HG03378 (cell line): Measurements from ENCODE around the gene LPCAT2.

ENCODE experiments used
- ATAC-seq: cut with Tn5 transposase; IDR thresholded peaks from one replicate; pipeline ENCODE4 v1.9.1; 2021; ENCODE audit warnings: mild to moderate bottlenecking, moderate library complexity; ENCODE audit not compliant: unreplicated experiment

Gene LPCAT2

GRCh38 chr16:55501549-55502322, 7.1 kb upstream of the LPCAT2 start:
- no peak for ATAC-seq

DNA sequence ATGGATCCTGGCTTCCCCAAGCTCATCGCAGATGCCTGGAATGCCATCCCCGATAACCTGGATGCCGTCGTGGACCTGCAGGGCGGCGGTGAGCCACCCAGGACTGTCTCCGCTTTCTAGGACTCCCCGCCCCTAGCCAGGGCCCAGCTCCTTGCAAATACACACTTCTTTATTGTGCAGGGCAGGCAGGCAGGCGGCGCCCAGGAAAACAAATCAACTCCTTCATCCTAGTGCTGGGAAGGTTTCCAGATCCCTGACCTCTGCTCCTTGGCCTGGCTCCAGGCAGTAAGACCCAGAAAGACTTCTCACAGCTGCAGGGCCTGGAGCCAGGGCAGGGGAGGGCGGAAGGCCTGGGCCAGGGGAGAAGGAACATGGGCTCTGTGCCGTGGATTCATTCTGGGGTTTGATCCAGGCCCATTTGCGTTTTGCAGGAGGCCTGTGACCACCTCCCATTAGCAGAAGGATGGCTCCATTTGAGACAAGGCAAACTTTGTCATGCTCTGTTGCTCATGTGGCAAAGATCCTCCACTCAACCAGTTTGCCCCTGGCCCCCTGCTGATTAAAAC, 6.0 kb upstream of the LPCAT2 start:
- ATAC-seq, result no peak

DNA sequence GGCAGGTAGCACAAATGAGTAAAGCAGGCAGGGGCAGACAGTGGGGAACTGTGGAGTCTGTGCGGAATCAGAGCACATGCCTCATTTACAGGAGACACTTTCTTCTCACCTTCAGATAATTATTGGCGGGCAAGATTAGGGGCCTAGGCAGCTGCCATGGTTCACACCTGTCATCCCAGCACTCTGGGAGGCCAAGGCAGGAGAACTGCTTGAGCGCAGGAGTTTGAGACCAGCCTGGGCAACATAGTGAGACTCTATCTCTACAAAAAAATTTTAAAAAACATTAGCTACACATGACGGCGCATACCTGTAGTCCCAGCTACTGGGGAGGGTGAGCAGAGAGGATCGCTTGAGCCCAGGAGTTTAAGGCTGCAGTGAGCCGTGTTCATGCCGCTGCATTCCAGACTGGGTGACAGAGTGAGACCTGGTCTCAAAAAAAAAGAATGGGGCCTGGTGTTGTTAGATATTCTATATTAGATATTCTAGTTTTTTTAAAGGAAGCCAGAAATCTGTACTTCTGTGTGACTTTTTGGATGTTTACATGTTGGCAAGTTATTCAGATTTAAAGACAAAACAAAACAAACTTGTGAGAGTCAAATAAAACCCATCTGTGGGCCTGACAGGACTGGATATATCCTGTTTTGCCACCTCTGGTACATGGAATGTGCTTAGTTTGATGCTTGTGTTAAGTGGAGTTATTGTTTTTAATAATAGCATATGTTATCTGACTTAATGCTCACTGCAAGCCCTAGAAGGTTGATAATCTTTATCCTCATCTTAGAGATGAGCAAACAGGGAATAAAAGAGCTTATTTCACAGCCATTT, 4.9 kb upstream of the LPCAT2 start:
- ATAC-seq, result no peak

DNA sequence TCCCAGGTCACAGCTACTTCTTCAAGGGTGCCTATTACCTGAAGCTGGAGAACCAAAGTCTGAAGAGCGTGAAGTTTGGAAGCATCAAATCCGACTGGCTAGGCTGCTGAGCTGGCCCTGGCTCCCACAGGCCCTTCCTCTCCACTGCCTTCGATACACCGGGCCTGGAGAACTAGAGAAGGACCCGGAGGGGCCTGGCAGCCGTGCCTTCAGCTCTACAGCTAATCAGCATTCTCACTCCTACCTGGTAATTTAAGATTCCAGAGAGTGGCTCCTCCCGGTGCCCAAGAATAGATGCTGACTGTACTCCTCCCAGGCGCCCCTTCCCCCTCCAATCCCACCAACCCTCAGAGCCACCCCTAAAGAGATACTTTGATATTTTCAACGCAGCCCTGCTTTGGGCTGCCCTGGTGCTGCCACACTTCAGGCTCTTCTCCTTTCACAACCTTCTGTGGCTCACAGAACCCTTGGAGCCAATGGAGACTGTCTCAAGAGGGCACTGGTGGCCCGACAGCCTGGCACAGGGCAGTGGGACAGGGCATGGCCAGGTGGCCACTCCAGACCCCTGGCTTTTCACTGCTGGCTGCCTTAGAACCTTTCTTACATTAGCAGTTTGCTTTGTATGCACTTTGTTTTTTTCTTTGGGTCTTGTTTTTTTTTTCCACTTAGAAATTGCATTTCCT, 3.4 kb upstream of the LPCAT2 start:
- no peak for ATAC-seq

GRCh38 chr16:55506083-55506482, 2.8 kb upstream of the LPCAT2 start:
- ATAC-seq, result no peak

GRCh38 chr16:55506708-55507107, 2.2 kb upstream of the LPCAT2 start:
- no peak for ATAC-seq

- no peak for ATAC-seq
Measured at GRCh38 chr16:55508271-55508921, 476 bp upstream of the LPCAT2 start.

- ATAC-seq, result no peak
Measured at GRCh38 chr16:55510185-55510805, 1.4 kb downstream of the LPCAT2 start.

- ATAC-seq, result no peak
Measured at GRCh38 chr16:55512941-55513340, 4.1 kb downstream of the LPCAT2 start.

- no peak for ATAC-seq
Measured at GRCh38 chr16:55513616-55514015, 4.7 kb downstream of the LPCAT2 start.

GRCh38 chr16:55515111-55515510, 6.2 kb downstream of the LPCAT2 start:
- no peak for ATAC-seq

DNA sequence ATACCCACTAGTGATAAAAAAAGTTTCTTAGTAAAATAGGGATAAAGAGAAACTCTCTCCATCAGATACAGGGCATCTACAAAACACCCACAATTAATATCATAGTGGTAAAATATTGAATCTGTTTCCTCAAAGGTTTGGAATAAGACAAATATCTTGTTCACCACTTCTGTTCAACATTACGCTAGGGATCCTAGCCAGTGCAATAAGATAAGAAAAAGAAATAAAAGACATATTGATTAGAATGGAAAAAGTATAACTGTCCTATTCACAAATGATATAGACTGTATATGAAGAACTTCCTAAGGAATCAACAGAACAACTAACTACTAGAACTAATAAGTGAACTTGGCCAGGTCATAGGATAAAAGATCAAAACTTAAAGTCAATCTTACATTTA, 12.9 kb downstream of the LPCAT2 start:
- ATAC-seq, result no peak

- ATAC-seq, result no peak
Measured at GRCh38 chr16:55526441-55526840, 17.6 kb downstream of the LPCAT2 start.

GRCh38 chr16:55527885-55528284, 19.0 kb downstream of the LPCAT2 start:
- ATAC-seq, result no peak

GRCh38 chr16:55529018-55529417, 20.1 kb downstream of the LPCAT2 start:
- ATAC-seq, result no peak

DNA sequence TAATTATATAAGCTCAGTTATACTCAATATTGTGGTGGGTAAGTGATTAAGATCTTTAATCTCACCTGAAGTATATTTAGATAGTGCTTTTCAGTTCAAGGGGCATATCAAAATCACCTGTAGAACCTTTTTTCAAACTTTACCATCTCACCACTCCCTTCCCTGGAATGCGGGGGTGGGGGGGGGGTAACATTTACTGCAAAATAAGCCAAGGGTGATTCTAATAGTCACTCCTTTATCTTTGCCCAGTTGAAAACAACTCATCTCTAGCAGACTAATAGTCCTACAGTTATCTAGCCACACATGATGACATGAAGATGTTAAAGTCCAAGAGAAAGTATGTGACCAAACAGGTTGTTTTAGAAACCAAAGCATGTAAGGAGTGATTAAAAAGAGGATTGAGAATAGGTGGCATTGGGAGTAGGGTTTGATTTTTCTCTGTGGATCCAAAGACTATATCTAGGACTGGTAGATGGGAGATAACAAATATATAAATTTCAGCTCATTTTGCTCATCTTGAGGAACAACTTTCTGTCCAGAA, 21.5 kb downstream of the LPCAT2 start:
- ATAC-seq, result no peak

DNA sequence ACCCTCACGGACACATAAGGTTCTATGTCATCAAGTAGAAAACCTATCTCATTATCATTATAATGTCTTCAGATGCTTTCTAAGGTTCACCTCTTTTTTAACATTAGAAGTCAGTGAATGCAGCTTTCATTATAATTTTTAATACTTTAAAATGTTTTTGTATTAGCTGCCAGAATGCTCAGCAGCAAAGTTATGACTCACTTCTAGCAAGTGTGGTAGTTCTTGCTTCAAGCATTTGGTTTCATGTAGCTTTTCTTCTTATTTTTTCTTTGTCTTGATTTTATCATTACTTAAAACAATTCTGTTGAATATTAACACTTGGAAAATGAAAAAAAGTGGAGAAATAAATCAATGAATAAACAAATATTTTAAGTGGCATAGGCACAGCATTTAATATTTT, 23.4 kb downstream of the LPCAT2 start:
- ATAC-seq, result no peak

DNA sequence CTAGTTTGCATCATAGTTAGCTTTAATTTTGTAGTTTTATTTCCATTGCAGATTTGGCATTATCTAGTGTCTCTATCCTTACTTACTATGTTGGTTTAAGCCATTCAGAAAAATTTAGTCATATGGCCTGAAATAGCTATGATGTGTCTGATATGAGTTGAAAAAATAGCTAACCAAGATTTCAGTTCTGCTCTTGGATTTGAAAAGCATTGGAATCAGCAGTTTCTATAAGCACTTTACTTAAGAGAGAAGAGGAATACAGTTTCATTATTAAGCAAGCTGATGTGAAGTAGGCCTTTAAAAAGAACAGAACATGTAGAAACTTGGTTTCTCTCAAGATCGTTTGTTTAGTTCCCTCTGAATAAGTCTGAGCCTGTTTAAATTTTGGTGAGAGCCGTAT, 25.9 kb downstream of the LPCAT2 start:
- ATAC-seq, result no peak

- ATAC-seq, result no peak
Measured at GRCh38 chr16:55539049-55539448, 30.2 kb downstream of the LPCAT2 start.

GRCh38 chr16:55539488-55539887, 30.6 kb downstream of the LPCAT2 start:
- ATAC-seq, result no peak
